ENCODE measurements around the gene TMEM158. TPM values are rescaled to one million over a fixed set of nuclear protein-coding genes. Genes with fewer than 3 reads are reported as not detected.

The TMEM158 gene
- total RNA-seq (2014; rRNA removed; shearing (Covaris generic)): 0.15 and 2.0 TPM in 2 replicates

DNA sequence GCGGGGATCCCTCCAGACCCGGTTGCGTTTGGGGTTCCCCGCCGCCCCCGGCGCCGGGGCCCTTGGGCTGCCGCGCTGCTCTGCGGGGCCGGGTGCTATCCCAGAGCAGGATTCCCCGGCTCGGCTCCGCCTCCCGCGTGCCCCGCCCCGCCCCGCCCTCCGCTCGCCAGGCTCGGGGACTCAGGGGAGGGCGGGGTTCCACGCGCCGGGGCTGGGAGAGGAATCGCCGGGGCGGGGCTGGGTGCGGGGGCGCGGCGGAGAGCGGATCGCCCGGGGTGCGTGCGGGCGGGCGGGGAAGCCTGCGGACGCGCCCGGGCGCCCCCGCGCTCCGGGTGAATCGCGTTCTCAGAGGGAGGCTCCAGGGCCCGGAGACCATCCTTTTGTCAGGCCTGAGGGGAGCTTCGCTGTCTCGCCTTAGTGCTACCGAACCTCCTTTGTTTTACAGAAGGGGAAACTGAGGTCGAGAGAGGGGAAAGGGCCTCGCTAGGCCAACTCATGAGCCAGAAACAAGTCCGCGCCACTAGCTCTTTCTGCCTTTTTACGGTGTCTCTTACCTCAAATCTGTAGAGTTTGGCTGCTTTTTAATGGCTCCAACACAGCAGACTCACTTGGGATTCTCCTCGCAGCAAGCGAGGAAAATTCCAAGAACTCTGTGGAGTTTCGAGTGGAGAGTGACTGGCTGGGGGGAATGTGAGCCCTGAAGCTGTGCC is at the start of gene TMEM158:
Gene TMEM158 (minus strand): TSS at position 82 of the 710 bp plus-strand sequence. CDS start 260 bp downstream, outside the sequence.
- DNase-seq (ENCODE audit: low spot score): peak; percentile 23

DNA sequence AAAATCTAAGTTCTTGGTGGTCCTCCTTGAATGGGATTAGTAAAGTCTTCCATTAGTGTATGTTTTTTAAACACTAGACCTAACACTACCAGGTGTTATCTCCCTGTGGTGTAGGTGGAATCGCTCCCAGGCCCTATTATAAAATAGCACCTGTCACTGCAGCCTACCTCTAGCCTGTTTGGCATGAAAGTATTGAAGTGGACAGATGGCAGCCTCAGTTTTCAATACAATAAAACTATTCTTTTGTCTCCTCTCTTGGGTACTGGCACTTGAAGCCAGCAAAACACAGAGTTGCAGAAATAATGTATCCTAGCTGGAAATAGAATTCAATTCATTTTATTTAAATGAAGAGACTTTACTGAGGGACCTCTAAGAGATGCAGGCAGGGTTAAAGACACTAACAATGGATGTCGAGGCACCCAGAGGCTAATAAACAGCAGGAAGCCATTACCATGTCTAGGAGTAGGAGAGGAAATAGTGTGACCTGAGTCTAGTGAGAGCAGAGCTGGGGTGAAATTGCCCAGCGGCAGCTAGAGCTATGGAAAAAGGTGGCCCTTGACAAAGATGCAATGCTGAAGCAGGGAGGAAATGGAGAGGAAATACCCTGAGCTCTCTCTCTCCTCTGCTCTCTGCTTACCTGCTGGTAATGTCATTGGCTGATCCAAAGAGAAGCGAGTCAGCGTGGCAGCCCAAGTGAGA is 49.1 kb upstream of the TMEM158 start:
- no peak for DNase-seq (ENCODE audit: low spot score)

DNA sequence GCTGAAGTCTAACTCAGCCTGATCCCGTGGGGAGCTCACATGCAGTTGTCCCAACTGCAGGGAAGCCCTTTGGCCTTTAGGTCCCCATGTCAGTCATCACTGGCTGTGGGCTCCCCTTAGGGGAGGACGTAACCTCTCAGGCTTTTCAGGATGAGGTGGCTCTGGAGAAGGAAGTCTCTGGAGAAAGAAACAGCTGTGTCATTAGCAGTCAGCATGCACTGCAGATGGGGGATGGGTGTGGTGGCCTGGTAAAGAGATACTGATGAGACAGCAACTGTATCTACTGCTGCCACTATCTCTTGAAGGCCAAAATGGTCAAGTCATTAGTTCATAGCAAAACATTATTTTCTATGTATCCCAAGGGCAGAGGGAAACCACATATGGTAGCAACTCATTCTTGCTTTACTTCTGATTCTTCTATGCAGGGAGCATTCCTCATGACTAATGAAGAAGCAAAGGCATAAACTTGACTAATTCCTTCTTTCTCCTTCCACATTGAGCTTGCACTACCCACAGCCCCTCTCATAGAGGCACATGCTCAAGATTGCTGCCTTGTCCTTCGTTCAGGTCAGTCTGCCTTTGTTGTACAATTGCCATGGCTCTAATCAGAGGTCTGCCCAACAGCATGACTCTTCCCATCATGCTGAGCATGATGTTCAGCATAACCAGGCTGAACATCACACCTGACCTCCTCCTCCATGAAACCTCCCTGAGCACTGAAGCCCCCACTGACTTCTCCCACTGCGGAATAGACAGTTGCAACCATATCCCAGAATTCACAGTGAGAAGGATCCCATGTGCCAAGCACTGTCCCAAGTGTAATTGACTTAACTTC is 47.8 kb upstream of the TMEM158 start:
- DNase-seq (ENCODE audit: low spot score): no peak

DNA sequence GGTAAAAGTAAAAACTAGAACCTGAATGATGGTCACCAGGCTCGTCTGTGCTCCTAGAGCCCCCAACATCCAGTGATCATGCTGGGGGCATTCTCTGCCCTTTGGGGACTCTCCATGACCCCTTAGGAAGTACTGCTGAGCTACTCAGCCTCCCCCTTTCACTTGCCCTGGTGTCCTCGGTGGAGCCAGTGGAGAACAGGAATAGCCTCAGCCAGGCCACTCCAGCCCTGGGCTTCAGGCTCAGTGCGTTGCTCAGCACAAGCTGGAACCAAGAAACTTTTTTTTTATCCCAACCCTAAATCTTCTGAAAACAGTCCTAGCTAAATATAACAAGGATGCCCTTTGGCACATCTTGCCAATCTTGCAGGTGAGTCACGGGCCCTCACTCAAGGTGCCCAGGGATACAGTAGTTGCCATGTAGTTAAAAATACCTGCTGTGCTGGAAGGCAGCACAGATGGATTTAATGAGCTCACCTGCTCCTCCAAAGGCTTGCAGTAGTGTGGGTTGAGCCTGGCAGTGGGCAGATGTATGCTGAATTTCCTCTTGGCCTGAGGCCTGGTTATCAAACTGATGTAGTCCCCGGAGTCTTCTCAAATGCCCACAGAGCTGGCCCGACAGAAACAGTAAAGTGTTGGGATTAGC is 46.9 kb upstream of the TMEM158 start:
- no peak for DNase-seq (ENCODE audit: low spot score)

DNA sequence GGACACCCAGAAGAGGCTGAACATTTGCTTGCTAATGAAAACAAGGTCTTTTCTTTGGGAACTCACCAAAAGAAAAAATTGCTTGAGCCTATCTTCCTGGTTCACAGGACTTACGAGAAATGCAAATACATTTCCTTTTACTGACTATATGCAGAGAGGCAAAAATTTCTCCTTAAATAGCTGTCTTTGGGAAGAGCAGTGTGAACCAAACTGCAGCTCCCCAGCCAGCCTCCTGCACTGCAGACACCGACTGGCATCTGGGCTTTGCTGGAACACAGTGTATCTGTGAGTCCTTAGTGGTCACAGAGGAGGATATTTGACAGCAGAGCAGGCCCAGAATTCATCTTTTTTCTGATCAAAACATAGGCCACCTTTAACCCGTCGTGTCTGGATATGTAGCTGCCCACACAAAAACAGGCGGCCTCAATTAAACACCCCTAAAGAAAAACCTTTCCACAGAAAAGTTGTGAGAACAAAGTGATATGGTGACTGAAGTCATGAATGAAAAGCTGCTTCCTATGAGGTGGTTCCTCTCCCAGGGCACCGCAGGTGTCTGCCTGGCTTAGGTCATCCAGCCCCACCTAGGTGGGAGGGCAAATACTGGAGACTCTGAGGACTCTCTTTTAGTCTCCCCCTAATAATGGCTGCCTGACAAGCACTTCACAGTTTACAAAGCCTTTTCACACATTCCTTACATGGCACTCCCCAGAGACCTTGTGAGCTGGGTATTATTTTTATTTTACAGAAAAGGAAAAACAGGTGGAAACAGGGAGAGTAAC is 46.1 kb upstream of the TMEM158 start:
- no peak for DNase-seq (ENCODE audit: low spot score)

DNA sequence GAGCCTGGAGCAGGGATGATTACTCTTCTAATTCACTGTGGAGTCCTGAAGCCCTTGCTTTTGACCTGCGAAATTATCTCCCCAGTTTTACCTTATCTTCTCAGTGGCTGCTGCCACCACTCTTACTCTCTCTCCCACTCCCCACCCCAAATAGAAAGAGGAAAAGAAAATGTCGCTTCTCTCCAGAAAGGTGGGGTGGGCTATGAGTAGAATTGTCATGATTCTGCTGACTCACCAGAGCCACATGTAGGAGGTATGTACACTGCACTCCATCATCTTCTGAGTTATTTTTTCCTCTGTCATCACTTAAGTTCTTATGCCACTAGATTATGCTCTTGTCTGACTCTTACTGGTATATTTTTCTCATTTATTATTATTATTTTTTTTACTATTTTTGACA is 43.9 kb upstream of the TMEM158 start:
- DNase-seq (ENCODE audit: low spot score): no peak

DNA sequence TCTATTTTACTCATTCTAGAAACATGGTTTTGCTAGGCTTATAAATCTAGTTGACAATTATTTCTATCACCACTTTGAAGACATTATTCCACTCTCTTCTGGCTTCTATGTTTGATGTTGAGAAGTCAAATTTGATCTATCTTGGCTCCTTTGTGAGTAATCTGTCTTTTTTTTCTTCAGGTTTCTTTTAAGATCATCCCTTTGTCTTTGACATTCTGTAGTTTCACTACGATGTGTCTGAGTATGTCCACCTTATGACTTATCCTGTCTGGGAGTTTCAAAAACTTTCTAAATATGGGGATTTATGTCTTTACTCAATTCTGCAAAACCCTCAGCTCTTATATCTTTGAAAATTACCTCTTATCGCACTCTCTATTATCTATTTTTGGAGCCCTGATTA is 41.0 kb upstream of the TMEM158 start:
- DNase-seq (ENCODE audit: low spot score): no peak

DNA sequence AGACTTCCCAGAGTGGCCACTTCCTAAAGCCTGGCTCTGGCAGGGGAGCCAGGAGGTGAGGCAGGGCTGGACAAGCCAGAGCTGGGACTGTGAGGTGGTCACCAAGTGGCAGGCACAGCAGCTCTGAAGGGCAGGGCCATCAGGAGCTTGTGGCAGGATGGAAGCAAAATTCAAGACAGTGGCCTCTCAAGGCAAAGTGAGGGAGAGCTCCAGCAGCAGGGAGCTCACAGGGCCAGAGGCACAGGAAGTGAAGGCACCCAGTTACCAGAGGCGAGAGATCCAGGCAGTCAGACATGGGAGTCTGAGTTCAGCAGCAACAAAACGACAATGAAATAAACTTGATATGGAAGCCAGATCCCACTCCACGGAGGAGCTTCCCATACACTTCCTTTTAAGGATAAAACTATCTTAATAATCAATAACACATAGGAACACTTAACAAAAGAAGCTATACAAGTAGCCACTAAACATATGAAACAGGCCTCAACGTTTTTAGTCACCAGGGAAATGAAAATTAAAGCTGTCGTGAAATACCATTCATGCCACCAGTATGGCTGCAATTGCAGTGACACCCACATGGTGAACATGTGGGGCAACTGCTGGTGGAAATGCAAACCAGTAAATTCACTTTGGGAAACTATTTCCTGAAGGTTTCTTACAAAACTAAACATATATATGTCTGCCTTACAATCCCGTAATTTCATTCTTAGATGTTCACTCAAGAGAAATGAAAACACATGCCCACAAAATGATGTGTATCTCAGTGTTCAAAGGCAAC is 35.4 kb upstream of the TMEM158 start:
- no peak for DNase-seq (ENCODE audit: low spot score)

DNA sequence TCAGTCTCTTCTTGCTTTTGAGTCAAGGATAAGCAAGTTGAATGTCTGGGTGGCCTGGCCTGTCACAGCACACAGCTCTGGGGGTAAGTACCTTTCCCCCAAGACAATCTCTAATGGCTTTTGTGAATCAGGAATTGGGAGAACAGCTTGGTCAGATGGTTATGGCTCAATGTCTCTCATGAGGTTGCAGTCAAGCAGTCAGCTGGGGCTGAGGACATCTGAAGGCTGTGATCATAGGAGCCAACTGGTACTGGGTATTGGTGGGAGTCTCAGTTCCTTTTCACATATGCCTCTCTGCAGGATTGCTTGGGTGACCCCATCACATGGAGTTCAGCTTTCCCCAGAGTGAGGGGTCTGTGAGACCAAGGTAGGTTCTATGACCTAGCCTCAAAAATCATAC is 33.0 kb upstream of the TMEM158 start:
- no peak for DNase-seq (ENCODE audit: low spot score)

DNA sequence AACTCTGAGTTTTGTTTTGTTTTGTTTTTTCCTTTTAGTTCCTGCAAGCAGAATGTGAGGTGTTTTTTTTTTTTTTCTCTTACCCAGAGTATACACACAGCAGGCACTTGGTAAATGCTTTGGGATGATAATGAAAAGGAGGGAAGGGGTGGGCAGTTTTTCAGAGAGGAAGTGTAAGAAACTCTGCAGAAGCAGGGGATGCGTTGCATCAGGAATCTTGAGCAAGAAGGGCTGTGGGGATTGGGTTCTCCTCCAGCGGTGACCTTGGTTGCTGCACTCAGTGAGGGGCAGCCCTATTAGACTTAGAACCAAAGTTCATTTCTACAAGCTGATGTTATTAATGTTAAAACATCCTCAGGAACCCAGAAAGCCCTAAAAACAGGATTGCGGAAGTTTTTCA is 32.2 kb upstream of the TMEM158 start:
- no peak for DNase-seq (ENCODE audit: low spot score)

DNA sequence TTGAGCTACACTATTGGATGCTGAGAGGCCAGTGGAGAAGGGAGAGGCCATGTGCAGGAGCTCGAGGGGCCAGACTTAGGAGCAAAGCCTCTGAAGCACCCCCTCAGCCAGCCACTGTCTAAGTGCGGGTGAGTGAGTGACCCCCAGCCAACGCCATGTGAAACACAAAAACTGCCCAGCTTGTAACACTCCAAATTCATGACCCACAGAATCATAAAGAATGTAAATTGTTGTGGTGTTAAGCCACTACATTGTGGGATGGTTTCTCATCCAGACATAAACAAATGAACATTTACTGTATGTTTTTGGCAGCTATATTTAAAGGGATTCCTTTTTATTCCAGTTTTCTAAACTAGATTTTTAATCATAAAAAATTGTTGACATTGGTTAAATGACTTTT is 27.2 kb upstream of the TMEM158 start:
- no peak for DNase-seq (ENCODE audit: low spot score)

DNA sequence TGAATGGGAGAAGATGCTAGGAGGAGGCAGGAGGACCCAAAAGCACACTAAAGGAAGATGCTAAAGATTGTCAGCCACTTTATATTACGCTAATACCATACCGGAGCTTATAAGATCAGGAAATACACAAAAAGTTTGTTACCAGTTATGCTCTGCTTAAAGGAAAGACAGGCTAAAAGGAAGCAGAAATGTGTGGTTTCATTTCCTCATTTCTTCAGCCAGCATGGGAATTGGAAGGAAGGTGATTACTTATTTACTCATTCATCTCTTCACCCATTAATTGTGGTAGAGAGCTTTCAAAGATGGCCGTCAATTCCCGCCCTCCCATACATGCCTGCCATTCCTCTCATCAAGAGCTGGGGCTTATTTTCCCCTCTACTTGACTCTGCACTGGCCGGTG is 26.7 kb upstream of the TMEM158 start:
- DNase-seq (ENCODE audit: low spot score): no peak

DNA sequence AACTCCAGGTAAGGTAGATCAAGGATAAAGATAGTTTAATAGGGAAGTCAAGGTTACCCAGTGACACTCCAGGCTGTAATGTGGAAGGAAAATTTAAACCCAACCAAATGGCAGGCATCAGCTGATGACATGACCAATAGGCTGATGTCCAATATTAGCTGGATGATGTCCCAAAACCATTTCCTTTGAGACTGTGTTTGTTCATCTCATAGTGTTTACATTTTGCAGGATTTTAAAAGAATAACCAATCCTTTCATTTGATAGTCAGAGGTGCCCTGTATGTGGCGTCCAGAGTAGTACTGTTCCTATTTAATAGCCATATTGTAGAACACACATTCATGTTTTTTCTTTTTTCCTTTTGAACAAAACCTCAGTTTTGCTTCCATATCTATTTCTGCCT is 23.3 kb upstream of the TMEM158 start:
- no peak for DNase-seq (ENCODE audit: low spot score)

DNA sequence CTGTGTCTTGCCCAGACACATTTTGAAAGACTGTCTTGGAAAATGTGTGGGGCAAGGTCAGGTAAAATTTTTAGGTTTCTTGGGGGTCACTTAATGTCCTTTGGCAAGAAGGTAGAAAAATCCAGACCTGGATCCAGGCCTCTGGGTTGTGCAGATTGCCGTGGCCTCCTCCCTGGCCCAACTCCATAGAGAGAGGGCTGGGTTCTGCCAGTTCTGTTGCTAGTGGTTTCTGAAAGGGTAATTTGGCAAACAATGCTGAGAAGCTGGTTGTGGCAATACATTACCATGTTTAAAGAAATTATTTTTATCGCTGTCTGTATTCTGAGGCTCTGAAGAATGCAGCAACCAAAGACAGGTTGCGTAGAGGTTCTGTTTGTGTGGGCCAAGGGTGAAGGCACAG is 20.2 kb upstream of the TMEM158 start:
- no peak for DNase-seq (ENCODE audit: low spot score)

DNA sequence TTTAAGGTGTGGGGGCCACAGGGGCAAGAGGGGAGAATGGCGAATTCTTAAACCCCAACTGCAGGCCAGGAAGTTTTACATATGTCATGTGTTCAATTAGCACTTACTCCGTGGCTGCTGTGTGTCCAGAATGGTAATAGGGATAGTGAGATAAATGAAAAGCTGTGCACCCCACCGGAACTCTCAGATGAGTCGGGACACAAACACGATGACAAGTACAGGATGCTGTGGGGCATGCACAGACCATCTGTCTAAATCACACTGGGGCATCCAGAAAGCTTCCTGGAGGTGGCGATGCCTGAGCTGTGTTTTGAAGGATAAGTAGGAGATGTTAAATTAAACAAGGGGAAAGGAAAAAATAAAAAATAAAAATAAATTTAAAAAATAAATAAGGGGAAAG is 18.3 kb upstream of the TMEM158 start:
- no peak for DNase-seq (ENCODE audit: low spot score)

DNA sequence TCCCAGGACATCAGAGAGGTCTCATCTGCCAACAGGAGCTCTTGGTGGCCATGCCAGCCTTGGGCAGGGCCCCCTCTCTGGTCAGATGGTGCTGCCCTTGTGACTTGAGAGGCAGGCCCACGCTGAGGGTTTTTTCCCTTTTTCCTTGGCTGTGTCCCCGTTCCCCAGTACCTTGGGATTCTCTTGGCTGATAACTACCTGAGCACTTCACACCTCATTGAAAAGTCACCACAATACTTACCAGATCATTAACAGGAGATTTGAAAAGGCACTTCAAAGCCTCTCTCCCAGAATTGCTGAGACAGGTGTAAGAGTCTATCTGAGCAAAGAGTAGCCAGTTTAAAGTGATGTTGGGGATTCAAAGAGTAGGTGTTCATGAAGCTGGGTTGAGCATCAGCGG is 15.1 kb upstream of the TMEM158 start:
- DNase-seq (ENCODE audit: low spot score): no peak

DNA sequence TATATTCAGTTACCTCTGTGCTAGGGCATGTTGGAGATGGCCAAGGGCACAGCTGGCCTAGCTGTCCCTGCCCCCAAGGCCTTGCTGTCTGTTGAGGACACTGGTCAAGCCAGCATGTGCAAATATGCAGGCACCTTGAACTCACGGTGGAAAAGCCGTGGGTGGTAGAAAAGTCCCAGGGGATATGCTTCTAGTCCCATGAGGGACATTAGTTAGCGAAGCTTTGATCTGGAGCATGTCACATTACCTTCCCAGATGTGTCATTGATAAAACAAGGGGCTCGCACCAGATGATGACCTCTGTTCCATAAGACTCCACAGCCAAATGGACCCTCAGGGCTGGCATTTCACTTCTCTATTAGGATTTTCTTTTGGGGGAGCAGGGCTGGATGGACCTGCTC is 14.2 kb upstream of the TMEM158 start:
- DNase-seq (ENCODE audit: low spot score): no peak

DNA sequence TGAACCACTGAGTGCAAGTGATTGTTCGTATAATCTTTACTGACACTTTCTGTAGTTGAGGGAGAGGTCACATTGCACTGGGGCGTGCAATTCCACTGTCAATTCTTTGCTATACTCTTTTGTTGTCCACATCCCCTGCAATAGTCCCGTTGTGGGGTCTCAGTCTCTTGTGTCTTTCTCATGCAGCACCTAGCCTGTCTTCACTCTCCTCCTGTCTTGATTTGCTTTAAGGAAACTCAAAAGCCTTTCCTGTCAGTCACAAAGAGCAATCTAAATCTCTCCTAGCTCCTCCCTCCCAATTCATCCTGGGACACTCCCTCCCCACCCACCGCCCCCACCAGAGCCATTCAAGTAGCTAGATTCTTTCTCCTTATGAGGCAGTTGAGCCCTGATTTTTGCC is 13.2 kb upstream of the TMEM158 start:
- DNase-seq (ENCODE audit: low spot score): no peak

DNA sequence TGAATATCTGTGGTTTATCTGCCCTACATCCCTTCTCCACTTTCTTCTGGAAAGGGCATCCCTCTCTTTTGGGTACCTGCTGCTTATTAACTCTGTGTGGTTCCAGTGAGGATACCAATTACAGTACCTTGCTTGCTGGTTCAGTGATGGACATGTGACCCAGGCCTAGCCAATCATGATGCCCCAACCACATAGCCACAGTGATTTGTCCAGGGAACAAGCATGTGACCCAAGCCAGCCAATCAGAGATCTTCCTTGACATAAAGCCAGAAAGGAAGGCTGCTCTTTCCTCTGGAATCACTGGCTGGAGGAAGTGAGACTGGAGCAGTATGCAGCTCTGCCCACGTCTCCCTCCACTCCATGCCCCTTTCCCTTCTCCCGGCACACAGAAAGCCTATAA is 10.9 kb upstream of the TMEM158 start:
- DNase-seq (ENCODE audit: low spot score): no peak

DNA sequence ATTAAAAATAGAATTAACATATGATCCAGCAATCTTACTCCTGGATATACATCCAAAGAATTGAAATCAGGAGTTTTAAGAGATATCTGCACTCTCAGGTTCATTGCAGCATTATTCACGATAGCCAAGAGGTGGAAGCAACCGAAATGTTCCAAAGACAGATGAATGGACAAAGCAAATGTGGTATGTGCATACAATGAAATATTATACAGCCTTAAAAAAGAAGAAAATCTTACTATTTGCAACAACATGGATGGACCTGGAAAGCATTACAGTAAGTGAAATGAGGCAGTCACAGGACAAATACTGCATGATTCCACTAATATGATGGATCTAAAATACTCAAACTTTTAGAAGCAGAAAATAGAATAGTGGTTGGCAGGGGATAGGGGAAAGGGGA is 9.3 kb upstream of the TMEM158 start:
- no peak for DNase-seq (ENCODE audit: low spot score)
